K562 (cell line): ENCODE data around the gene SPATS2. TPM values are rescaled to one million over a fixed set of nuclear protein-coding genes. Genes with fewer than 3 reads are reported as not detected.

ENCODE experiments used
- CBFA2T2 ChIP-seq: fragments of 450-650 bp; conservative IDR thresholded peaks from 2 replicates; pipeline ENCODE4 v1.6.1; 2017; ENCODE audit warnings: mild to moderate bottlenecking
- HCFC1 ChIP-seq: IDR thresholded peaks from 2 replicates; pipeline ENCODE4 v1.6.1; 2012; ENCODE audit warnings: low read depth, low read length, improper control_type of control experiment
- HNRNPL ChIP-seq: fragments of 200-400 bp; formaldehyde crosslinking; IDR thresholded peaks from 2 replicates; pipeline ENCODE4 v1.6.1; 2017; ENCODE audit warnings: low read depth, mild to moderate bottlenecking, low read length
- HNRNPUL1 ChIP-seq: fragments of 200-400 bp; formaldehyde crosslinking; IDR thresholded peaks from 2 replicates; pipeline ENCODE4 v1.6.1; 2017; ENCODE audit warnings: low read length
- ID3 ChIP-seq, 2 experiments: fragments of 250-450 bp in 1 of 2; fragments of 450-650 bp in 1 of 2; sonication (Bioruptor Pico) in 1 of 2; IDR thresholded peaks; 2 replicates each; pipeline versions ENCODE4 v1.6.1 to v1.8.0; 2016 to 2021; ENCODE audit warnings: mild to moderate bottlenecking in 2 of 2, moderate library complexity in 2 of 2, missing compliant biosample characterization in 1 of 2, missing genetic modification characterization in 1 of 2
- JUND ChIP-seq, 2 experiments: IDR thresholded peaks; 2 replicates in 1 of 2; 3 replicates in 1 of 2; pipeline ENCODE4 v1.6.1; 2011; ENCODE audit warnings: borderline replicate concordance in 2 of 2, low read depth in 2 of 2, low read length in 2 of 2, improper control_type of control experiment in 1 of 2, missing biosample characterization in 1 of 2, missing genetic modification characterization in 1 of 2, missing genetic modification reagents in 1 of 2
- NCOA6 ChIP-seq: fragments of 450-650 bp; IDR thresholded peaks from 2 replicates; pipeline ENCODE4 v1.6.1; 2017; ENCODE audit warnings: mild to moderate bottlenecking
- SIN3A ChIP-seq, 2 experiments: fragments of 150-350 bp in 1 of 2; IDR thresholded peaks; 2 replicates each; pipeline ENCODE4 v1.6.1; 2011 to 2016; ENCODE audit warnings: borderline replicate concordance in 2 of 2, low read depth in 2 of 2, low read length in 2 of 2, mild to moderate bottlenecking in 2 of 2, moderate library complexity in 2 of 2; ENCODE audit not compliant: control insufficient read depth in 1 of 2
- SPI1 ChIP-seq: IDR thresholded peaks from 2 replicates; pipeline ENCODE4 v1.6.1; 2011; ENCODE audit warnings: low read depth, low read length, control low read depth, borderline replicate concordance
- THRAP3 ChIP-seq: fragments of 450-650 bp; IDR thresholded peaks from 2 replicates; pipeline ENCODE4 v1.6.1; 2016; ENCODE audit warnings: mild to moderate bottlenecking, inconsistent platforms, borderline replicate concordance
- ZNF668 ChIP-seq: fragments of 250-450 bp; sonication (Bioruptor Pico); IDR thresholded peaks from 2 replicates; pipeline ENCODE4 v1.8.0; 2022; ENCODE audit warnings: mild to moderate bottlenecking, inconsistent platforms
- polyA plus RNA-seq, 8 experiments: library from polyadenylated mRNA; depleted of rRNA in 4 of 8; stranded (reverse) in 5 of 8; unstranded in 3 of 8; fragments of >200 nt; fragmentation: Nextera tagmentation in 2 of 8; fragmentation: Illumina TruSeq in 1 of 8; extraction: Ambion mirVana in 2 of 8; extraction: Trizol in 1 of 8; gene quantifications; 2 replicates each; pipeline versions ENCODE4 v1.2.1 to v1.2.3, GENCODE V29; 2011 to 2014; ENCODE audit warnings: inconsistent platforms in 1 of 8, missing spikeins in 1 of 8
- total RNA-seq, 7 experiments: library from RNA; depleted of rRNA in 6 of 7; stranded (reverse); fragments of >200 nt in 6 of 7; fragmentation: Illumina TruSeq in 2 of 7; extraction: Trizol in 2 of 7; gene quantifications; 2 replicates each; pipeline versions ENCODE4 v1.2.1 to v1.2.3, GENCODE V29; 2011 to 2021; ENCODE audit warnings: low replicate concordance in 1 of 7
- TF ChIP-seq, protein P1 (sequence below): sonication (generic); formaldehyde crosslinking; IDR thresholded peaks from 2 replicates; pipeline ENCODE4 v1.8.0; 2022; ENCODE audit warnings: missing genetic modification reagents, mild to moderate bottlenecking, borderline replicate concordance
- TF ChIP-seq, protein P2 (sequence below): sonication (generic); formaldehyde crosslinking; IDR thresholded peaks from 2 replicates; pipeline ENCODE4 v1.8.0; 2022; ENCODE audit warnings: missing genetic modification reagents, mild to moderate bottlenecking, borderline replicate concordance

SPATS2 gene
- total and polyA plus RNA-seq, 9 of the 15 experiments (the other 6 are each of a cell fraction or from before 2014, with no cell fraction given) = 5.4 to 48.2 (median 17.5) TPM

DNA sequence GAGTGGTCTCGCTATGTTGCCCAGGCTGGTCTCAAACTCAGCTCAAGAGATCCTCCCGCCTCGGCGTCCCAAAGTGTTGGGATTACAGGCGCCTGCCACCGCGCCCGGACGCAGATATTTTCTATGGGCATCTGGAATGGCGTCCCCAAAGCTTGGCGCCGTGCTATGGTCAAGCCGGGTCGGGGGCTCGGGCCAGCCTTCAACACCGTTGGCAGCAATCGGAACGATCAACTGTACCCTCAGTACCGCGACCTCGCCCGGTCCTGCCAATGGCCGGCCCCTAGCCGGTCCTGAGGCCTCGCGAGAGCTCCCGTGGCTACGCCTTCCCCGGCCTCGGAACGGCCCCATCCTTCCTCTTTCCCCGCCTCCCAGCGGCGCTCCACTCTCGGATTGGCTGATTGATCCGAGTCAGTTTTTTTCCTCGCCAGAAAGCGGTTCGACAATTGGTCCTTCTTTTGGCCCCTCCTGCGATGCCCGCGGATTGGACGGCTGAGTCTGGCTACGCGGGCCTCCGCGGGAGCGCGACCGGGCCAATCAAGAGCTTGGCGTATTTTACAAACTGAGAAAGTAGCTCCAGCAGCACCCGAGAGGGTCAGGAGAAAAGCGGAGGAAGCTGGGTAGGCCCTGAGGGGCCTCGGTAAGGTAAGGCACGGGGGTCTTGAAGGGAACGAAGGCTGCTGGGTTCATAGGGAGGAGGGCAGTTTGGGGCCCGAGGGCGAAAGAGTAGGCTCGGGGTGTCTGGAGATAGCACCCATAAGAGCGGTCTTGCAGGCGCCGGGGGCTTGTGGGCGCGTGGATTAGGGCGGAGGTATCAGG is 44.3 kb upstream of the SPATS2 start, which contains the start of gene TROAP (continued):
- TF ChIP-seq SPI1 (no peak), CBFA2T2 (no peak), ID3 (CRISPR knock-in tag; IDR thresholded peaks at IDR 0.05) (no peak), ID3 (tag; IDR thresholded peaks at IDR 0.05) (no peak), ZNF668 (CRISPR knock-in tag) (no peak), JUND (IDR thresholded peaks at IDR 0.05; ENCODE audit: borderline replicate concordance, low read depth, low read length) (no peak), JUND (tag; IDR thresholded peaks at IDR 0.05; ENCODE audit: borderline replicate concordance, low read depth, low read length) (no peak), THRAP3 (no peak), SIN3A (IDR thresholded peaks at IDR 0.05; ENCODE audit: borderline replicate concordance in 2 of 2, control insufficient read depth in 1 of 2, low read depth in 2 of 2, low read length in 2 of 2) (peak; percentile 71 to 80; a peak in 2 of 4 replicates), HCFC1 (peak; percentile 35), HNRNPUL1 (no peak), NCOA6 (no peak), HNRNPL (no peak)
- TF ChIP-seq, protein P1, sequence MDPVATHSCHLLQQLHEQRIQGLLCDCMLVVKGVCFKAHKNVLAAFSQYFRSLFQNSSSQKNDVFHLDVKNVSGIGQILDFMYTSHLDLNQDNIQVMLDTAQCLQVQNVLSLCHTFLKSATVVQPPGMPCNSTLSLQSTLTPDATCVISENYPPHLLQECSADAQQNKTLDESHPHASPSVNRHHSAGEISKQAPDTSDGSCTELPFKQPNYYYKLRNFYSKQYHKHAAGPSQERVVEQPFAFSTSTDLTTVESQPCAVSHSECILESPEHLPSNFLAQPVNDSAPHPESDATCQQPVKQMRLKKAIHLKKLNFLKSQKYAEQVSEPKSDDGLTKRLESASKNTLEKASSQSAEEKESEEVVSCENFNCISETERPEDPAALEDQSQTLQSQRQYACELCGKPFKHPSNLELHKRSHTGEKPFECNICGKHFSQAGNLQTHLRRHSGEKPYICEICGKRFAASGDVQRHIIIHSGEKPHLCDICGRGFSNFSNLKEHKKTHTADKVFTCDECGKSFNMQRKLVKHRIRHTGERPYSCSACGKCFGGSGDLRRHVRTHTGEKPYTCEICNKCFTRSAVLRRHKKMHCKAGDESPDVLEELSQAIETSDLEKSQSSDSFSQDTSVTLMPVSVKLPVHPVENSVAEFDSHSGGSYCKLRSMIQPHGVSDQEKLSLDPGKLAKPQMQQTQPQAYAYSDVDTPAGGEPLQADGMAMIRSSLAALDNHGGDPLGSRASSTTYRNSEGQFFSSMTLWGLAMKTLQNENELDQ (CRISPR knock-in tag) = no peak
- TF ChIP-seq, protein P2, sequence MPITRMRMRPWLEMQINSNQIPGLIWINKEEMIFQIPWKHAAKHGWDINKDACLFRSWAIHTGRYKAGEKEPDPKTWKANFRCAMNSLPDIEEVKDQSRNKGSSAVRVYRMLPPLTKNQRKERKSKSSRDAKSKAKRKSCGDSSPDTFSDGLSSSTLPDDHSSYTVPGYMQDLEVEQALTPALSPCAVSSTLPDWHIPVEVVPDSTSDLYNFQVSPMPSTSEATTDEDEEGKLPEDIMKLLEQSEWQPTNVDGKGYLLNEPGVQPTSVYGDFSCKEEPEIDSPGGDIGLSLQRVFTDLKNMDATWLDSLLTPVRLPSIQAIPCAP = no peak
